NCI-H2196 treated with DMSO at 0.1 percent for 48 hours (cell line): ENCODE results near the gene PPP4C.

ENCODE experiments used
- DNase-seq: peaks from one replicate; lab custom pipeline; 2025; ENCODE audit not compliant: unreplicated experiment; lab: John Stamatoyannopoulos, UW

Gene PPP4C

DNA sequence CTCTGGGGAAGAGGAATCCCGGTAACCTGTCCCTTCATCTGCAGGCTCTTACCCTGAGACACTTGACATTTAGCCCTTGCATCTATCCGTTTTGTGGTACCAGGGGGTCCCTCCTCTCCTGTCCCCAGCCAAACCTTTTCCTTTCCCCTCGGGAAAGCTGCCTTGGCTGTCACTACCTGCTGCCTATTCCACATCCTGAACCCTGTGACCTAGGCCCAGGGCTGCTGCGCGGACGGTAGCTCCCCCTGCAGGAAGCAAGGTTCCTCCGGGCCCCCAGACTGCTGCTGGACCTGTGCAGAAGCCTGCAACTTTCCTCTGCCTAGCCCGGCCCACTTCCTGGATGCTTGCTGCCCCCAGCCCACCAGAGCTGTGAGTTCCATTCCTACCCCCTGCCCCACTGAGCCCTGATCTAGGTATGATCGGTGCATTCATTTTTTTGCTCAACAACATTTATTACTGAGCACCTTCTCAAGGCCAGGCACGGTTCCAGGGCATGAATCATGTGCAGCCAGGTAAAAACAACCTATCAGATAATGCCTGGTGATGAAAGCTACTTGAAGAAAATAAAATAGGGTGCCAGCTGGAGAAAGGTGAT lies 20.7 kb upstream of the PPP4C start:
- DNase-seq = peak; percentile 42

- no peak for DNase-seq
Observed at GRCh38 chr16:30060346-30060745, 15.4 kb upstream of the PPP4C start.

- no peak for DNase-seq
Observed at GRCh38 chr16:30060836-30061554, 14.8 kb upstream of the PPP4C start.

DNA sequence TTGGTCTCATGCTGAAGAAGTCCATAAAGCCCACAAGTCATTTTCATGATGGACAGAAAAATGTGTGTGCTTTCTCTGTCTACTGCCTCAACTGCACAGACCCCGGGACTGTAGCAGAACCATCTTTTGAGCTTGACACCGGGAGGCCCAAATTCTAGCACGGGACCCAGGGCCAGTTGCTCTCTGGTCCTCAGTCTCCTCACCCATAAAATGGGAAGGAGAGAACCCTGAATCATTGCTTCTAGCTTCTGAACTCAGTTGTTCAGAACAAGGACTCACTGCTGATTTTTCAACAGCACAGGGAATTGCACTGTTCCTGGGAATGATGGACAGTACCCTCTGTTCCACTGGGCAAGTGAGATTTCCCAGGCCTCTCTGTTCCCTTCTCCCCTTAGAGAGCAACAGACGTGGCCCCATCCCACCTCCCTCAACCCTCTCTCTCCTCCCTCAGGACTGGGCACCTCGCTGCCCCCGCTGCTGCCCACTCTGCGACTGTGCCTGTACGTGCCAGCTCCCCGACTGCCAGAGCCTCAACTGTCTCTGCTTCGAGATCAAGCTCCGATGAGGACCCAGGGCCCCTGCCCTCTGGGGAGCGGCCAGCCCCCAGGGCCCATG lies 12.4 kb upstream of the PPP4C start:
- no peak for DNase-seq

DNA sequence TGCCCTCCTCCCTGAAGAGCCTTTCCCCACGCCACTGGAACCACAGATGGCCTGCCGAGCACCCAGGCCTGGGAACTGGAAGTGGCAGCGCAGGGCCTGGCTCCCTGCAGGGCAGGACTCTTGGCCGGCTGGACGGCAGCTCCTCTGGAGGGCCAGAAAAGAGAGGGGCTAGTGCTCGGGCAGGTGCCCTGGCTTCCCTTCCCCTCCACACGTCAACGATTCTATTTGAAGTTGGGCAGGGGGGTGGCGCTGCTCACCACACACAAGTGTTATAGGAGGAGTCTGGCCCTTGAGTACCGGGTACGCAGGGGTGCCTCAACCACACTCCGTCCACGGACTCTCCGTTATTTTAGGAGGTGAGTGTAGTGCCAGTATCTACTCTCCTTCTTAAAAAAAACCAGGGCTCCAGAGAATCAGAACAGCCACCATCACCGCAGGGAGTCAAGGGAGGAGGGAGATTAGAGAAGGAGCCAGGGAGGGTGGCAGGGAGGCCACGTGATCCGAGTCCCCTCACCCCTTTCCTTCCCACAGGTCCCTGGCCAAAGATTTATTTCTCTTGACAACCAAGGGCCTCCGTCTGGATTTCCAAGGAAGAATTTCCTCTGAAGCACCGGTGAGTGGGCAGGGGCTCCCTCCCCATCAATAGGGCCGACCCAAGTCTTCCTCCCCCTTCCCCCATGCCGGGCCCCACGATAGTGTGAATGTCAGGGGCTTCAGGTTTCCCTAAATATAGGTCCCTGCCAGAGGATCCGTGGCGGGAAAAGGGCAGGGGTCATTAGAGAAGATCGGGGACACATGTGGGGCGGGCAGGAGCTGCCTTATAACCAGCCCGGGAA lies 11.7 kb upstream of the PPP4C start:
- DNase-seq = peak; percentile 76

- DNase-seq = no peak
Observed at GRCh38 chr16:30064729-30065101, 11.1 kb upstream of the PPP4C start.

DNA sequence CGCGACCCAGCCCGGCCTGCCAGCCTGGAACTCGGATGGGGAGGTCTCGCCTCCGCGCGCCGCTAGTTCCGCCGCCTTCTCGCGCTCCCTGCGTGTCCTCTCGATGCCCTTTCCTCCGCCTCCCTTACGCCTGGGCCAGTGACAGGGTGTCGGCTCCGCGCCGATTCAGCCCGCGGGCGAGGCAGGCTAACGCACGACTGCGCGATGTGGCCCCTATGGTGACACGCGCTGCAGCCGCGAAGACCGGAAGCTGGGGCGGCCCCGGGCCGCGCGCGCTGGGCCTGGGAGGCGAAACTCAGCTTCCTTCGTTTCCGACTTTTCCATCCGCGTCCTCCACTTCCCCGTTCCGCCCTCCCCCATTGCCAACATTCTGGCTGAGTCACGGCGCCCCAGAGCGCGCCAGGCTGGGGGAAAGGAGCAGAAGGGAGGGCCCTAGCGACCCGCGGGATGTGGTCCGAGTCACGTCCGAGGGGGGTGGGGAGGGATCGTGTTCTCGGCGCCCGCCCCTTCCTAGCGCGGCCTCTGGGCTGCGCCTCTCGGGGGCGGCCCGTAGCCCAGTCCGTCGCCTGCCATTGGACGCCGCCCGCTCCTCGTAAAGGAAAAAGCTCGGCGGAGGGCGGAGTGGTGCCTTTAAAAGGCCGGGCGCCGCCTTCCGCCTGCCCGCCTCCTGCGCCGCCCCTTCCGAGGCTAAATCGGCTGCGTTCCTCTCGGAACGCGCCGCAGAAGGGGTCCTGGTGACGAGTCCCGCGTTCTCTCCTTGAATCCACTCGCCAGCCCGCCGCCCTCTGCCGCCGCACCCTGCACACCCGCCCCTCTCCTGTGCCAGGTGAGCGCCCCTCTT lies 10.5 kb upstream of the PPP4C start, which contains the start of gene ALDOA:
TSS of gene ALDOA (plus strand) at position 659 of the 841 bp plus-strand sequence. CDS start 1,138 bp downstream, outside the sequence.
- peak; percentile 95 for DNase-seq

DNA sequence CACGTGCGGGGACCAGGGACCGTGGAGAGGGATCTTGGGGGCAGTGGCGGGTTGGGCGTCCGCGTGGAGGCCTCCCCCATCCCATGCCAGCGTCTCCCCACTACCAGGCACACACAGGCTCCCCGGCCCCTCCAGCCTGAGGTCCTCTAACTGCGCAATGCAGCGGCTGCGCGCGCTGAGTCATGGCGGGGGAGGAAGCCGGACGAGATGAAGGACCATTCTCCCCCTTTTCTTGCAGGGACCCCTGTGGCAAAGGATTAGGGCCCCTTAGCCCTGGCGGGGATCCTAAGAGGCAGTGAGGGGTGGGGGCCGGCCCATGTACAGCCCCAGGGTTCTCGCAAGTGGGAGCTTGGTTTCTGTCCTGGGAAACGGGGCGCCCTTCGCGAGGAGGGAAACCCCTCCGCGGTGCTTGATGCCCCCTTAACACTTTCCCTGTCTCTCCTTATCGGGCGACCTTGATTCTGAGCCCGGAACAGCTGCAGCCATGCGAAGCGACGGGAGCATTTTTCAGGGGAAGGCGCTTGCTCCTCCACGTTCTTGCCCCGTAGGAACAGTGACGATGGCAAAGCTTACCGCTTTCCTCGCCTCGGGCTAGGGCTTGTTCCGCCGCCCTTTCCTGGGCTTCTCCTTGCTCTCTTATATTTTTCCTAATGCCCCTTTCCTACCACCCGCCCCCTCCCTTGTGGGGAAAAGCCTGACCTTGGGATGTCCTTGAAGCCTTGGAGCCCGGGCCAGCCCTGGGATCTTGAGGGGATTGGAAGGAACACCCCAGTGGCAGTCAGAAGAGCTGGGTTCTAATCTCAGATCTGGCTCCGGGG lies 9.6 kb upstream of the PPP4C start:
- DNase-seq = no peak

GRCh38 chr16:30066761-30067583 lies 8.8 kb upstream of the PPP4C start:
- DNase-seq = no peak

- no peak for DNase-seq
Observed at GRCh38 chr16:30067584-30067916, 8.2 kb upstream of the PPP4C start.

- no peak for DNase-seq
Observed at GRCh38 chr16:30068333-30068732, 7.5 kb upstream of the PPP4C start.

- DNase-seq = no peak
Observed at GRCh38 chr16:30068750-30069610, 6.8 kb upstream of the PPP4C start.

DNA sequence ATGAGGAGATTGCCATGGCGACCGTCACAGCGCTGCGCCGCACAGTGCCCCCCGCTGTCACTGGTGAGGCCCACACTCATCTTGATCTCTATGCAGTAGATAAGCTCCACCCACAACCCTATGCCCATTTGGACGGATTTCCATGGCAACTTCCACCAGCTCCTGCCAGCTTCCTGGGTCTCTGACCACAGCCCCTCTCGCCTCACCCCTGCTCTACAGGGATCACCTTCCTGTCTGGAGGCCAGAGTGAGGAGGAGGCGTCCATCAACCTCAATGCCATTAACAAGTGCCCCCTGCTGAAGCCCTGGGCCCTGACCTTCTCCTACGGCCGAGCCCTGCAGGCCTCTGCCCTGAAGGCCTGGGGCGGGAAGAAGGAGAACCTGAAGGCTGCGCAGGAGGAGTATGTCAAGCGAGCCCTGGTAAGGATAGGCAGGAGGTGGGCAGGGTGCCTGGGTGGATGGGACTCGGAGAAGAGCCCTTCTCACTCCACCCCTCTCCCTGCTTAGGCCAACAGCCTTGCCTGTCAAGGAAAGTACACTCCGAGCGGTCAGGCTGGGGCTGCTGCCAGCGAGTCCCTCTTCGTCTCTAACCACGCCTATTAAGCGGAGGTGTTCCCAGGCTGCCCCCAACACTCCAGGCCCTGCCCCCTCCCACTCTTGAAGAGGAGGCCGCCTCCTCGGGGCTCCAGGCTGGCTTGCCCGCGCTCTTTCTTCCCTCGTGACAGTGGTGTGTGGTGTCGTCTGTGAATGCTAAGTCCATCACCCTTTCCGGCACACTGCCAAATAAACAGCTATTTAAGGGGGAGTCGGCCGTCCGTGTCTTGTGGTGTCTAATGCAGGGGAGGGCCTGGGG lies 6.0 kb upstream of the PPP4C start:
- DNase-seq = no peak

DNA sequence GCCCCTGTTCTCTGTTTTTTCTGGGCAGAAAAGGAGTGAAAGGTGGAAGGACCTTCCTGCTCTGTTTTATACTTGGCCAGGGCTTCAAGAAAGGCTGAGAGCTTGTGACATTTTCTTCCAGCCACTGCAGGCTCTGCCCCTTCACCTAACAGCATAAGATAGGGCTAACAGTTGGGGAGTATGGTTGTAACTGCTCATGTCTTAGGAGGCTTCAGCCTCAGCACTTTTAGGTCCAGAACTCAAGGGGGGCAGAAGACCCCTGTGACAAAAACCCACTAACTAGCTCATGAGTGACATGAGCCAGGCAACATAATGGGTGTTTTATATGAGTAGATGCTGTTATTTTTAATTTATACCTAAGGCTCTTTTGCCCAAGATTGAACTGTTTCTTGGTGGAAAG lies 5.3 kb upstream of the PPP4C start:
- DNase-seq = no peak

DNA sequence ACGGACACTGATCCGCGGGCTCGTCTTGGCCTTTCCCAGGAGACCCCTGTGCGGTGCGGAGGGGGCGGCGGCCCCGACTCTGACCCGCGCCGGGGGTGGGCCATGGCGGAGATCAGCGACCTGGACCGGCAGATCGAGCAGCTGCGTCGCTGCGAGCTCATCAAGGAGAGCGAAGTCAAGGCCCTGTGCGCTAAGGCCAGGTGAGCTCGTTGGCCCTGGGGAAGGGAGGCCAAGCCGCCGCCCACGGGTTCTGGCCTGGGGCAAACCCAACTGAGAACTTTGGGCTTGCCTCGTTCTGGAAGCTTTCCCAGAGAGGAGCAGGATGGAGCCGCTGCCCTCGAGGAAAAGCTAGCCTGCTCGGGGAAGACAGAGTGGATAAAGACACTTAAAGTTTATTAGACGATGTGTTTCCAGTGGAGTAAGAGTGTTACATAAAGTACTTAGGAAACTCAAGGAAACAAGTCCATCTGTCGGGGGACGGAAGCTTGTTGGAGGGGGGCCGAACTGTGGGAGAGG lies 540 bp downstream of the PPP4C start:
- no peak for DNase-seq

GRCh38 chr16:30077656-30078055 lies 1.9 kb downstream of the PPP4C start:
- no peak for DNase-seq

DNA sequence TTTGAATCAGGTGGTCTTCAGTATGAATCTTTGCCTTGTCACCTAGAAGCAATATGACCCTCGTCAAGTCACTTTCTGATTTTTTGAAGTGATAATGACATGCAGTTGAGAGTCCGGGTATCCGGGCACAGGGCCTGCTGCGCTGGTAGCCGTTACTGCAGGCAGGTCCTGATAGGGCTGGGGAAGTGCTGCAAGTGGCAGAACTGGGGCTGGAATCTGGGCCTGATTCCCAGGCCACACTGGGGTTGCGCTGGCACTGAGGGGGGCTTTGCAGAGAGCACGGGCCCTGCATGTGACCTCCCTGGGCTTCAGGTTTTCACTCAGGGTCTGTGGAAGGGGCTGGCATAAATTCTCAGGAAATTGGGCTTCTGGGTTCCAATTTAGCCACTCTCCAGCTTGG lies 3.0 kb downstream of the PPP4C start:
- DNase-seq = no peak
